ENCODE results near the gene CDH3.
"Not testable (repeated sequence)": the region's sequence is repeated elsewhere in the genome, so short reads cannot be mapped to it uniquely, and the experiment has no call there.

Gene CDH3

GRCh38 chr16:68707340-68708152 is 62.4 kb downstream of the CDH3 start:
- no peak for DNase-seq (ENCODE audit: low read depth)

- no peak for DNase-seq (ENCODE audit: low read depth)
Observed at GRCh38 chr16:68710211-68710610, 65.1 kb downstream of the CDH3 start.

DNA sequence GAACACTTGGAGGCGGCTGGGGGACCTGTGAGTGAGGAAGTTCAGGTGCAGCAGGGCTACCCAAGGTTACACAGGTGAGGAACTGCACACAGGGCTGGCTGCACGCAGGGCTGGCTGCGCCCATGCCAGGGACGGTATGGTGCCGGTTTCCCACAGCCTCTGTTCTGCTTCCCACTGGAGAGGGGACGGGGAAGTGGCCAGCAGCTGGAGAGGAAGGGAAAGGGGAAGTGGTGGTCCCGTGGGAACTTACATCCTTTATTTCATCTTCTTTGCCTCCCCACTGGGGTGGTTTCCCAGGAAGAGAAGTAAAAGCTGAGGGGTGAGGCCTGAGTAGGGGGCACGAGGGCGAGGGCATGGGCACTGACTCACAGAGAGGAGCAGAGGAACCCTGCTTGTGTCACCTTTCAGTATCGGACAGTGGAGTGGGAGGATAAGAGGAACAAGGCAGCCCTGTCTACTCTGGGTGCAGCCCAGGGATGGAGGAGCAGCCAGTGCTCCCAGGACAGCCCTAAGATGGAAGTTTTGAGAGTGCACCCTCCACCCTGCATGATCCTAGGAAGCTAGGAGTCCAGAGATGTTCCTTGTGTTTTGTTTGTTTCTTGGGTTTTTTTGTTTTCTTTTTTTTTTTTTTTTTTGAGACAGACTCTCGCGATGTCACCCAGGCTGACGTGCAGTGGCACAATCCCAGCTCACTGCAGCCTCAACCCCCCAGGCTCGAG is 66.5 kb downstream of the CDH3 start:
- no peak for DNase-seq (ENCODE audit: low read depth)

DNA sequence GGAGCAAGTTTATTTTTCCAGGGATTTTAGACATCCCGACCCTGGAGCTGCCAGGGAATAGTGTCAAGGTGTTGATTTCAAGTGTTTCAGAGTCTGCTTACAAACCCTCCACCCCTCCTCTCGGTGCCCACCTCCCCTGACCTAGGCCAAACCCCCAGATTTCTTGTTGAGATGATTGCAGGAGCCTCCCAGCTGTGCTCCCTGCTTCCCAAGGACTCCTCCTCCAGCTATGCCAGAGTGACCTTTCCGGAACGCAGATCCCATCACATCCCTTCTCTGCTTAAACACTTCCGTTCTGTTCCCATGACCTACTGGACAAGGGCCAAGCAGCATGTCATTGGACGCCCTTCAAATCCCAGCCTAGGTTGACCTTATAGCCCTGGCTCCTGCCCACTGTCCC is 68.3 kb downstream of the CDH3 start:
- DNase-seq (ENCODE audit: low read depth) = no peak

DNA sequence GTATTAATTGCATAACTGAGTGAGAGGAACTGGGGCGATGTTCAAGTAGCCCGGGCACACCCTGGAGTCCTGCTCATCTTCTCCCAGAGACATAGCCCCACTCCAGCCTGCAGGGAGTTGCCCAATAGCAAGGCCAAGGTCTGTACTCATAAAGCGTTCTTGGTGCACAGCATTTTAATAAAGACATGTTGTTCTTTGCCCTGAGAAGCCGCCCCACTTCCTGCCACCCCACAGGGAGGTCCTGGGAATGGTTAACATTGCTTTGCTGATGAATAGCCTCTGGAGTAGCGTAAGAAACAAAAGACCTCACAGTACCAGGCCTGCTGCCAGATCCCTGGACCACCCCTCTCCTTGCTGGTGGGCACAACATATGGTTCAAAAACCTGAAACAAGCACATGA is 70.4 kb downstream of the CDH3 start:
- no peak for DNase-seq (ENCODE audit: low read depth)

- not testable (repeated sequence) for DNase-seq (ENCODE audit: low read depth)
Observed at GRCh38 chr16:68716516-68716915, 71.4 kb downstream of the CDH3 start.

GRCh38 chr16:68717684-68718083 is 72.6 kb downstream of the CDH3 start:
- DNase-seq (ENCODE audit: low read depth) = no peak

DNA sequence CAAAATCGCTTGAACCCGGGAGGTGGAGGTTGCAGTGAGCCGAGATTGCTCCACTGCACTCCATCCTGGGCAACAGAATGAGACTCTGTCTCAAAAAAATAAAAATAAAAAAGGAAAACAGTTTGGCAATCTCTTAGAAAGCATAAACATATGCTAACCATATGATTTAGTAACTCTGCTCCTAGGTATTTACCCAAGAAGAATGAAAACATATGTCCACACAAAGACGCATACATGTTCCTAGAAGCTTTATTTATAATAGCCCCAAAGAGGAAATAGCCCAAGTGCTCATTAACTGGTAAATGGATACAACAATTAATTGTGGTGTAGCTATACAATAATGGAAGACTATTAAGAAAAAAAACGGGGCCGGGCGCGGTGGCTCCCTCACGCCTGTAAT is 73.5 kb downstream of the CDH3 start:
- DNase-seq (ENCODE audit: low read depth) = no peak

- DNase-seq (ENCODE audit: low read depth) = no peak
Observed at GRCh38 chr16:68719993-68720489, 74.9 kb downstream of the CDH3 start.

DNA sequence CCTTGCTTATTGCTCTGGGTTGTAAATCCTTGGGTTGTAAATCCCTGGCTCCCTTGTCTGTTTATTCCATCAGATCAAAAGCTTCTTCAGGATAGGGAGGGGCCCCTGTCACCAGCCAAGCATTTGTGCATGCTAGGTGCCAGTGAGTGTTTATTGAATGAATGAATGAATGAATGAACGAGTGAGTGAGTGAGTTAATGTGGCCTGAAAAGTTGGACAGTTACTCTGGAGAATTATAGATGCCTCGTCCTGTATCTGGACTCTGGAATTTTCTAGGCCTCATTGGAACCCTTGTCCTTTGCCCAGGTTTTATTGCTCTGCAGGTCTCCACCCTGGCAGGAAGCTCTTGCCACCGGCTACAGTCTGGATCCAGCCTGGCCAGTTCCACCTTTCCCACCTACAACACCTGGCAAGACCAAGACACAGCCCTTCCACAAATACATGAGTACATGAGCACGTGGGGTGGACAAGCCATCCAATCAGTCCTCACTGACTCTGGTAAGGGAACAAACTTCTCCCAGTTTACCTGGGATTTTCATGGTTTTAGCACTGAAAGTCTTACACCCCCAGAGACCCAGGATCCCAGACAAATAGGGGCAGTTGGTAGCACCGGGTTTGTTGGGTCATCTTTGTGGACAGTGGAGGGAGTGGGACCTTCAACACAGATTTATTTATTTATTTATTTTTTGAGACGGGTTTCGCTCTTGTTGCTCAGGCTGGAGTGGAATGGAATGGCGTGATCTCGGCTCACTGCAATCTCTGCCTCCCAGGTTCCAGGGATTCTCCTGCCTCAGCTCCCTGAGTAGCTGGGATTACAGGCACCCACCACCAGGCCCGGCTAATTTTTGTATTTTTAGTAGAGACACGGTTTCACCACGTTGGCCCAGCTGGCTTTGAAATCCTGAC is 77.3 kb downstream of the CDH3 start:
- no peak for DNase-seq (ENCODE audit: low read depth)

GRCh38 chr16:68724797-68725196 is 79.7 kb downstream of the CDH3 start:
- no peak for DNase-seq (ENCODE audit: low read depth)

DNA sequence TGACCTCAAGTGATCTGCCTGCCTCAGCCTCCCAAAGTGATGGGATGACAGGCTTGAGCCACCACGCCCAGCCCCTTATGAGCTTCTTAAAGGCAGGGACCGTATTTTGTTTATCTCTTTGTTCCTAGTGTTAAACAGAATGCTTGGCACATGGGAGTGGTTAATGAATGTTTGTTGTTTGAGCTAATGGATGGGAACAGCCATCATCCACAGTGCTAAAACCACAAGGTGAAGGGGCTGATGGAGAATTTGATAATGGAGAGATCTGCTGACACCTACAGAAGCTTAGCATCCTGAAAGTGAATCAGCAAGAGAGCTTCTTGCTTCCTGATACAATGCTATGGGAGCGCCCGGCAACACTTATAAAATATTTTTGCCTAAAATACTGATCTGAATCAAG is 83.4 kb downstream of the CDH3 start:
- DNase-seq (ENCODE audit: low read depth) = no peak

DNA sequence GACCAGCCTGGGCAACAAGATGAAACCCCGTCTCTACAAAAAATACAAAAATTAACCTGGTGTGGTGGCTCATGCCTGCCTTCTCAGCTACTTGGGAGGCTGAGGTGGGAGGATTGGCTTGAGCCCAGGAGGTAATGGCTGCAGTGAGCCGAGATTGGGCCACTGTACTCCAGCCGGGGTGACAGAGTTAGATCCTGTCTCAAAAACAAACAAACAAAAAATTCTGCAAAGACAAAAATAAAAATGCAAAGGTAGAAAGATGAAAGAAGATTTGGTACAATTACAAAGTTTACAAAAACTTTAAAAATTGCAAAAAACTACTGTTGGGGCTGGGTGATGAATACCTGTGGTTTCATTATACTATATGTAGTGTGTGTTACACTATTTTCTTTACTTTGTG is 86.5 kb downstream of the CDH3 start:
- DNase-seq (ENCODE audit: low read depth) = no peak

DNA sequence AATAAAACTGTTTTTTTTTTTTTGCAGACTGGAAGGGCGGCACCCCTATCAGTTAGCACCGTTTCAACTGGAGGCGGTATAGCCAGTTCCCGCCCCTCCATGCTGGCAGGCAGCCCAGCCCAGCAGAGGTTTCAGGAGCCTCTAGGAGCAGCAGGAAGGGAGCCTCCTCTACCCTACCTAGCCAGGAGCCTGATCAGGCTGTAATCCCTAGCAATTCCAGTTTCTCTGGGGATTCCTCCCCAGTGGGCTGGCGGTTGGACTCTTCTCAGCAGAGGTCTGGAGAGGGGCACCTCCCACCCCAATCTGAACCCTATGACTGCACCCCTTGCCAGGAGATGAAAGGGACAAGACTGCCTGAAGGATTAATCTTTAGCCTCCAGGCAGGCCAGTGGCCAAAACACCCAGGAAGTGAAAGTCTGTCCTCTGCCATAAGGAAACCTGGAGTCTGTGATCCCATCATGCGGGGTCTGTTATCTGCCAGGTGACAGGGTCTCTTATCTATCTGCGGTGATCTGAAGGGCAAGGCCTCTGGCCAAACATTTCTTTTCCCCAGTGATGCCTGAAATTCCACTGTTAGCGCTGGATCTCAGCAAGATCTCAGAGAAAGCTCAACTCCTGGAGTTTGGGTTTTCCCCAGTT is 87.1 kb downstream of the CDH3 start:
- no peak for DNase-seq (ENCODE audit: low read depth)

GRCh38 chr16:68732741-68733399 is 87.8 kb downstream of the CDH3 start:
- DNase-seq (ENCODE audit: low read depth) = no peak

DNA sequence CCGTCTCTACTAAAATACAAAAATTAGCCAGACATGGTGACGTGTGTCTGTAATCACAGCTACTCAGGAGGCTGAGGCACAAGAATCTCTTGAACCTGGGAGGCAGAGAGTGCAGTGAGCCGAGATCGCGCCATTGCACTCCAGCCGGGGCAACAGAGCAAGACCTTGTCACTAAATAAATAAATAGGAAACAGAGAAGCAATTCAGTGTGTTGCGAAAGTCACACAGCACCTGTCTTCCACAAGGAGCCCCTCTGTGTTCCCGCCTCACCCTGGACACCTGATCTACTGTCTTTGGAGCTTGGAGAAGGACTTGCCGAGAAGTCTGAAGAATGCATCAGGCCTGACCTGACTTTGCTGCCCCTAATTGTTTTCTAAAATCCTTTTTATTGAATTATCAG is 88.5 kb downstream of the CDH3 start:
- DNase-seq (ENCODE audit: low read depth) = no peak

- no peak for DNase-seq (ENCODE audit: low read depth)
Observed at GRCh38 chr16:68734782-68735181, 89.7 kb downstream of the CDH3 start.

DNA sequence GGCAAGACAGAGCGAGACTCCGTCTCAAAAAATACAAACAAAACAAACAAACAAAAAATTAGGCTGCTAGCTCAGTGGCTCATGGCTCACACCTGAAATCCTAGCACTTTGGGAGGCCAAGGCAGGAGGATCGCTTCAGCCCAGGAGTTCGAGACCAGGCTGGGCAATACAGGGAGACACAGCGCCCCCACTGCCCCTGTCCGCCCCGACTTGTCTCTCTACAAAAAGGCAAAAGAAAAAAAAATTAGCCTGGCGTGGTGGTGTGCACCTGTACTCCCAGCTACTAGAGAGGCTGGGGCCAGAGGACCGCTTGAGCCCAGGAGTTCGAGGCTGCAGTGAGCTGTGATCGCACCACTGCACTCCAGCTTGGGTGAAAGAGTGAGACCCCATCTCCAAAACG is 91.5 kb downstream of the CDH3 start:
- DNase-seq (ENCODE audit: low read depth) = no peak

DNA sequence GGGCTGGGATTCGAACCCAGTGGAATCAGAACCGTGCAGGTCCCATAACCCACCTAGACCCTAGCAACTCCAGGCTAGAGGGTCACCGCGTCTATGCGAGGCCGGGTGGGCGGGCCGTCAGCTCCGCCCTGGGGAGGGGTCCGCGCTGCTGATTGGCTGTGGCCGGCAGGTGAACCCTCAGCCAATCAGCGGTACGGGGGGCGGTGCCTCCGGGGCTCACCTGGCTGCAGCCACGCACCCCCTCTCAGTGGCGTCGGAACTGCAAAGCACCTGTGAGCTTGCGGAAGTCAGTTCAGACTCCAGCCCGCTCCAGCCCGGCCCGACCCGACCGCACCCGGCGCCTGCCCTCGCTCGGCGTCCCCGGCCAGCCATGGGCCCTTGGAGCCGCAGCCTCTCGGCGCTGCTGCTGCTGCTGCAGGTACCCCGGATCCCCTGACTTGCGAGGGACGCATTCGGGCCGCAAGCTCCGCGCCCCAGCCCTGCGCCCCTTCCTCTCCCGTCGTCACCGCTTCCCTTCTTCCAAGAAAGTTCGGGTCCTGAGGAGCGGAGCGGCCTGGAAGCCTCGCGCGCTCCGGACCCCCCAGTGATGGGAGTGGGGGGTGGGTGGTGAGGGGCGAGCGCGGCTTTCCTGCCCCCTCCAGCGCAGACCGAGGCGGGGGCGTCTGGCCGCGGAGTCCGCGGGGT is 92.1 kb downstream of the CDH3 start, which contains the start of gene CDH1:
Gene CDH1, plus strand, starts transcription at position 247 of the 684 bp plus-strand sequence. Its CDS starts 124 bp downstream, at position 371.
- no peak for DNase-seq (ENCODE audit: low read depth)

All from stimulated activated CD8-positive, alpha-beta memory T cell treated with anti-CD3 and anti-CD28 coated beads, Interleukin-12 subunit alpha, Interleukin-12 subunit beta, amount 100 ng/mL, for 1 hour (primary cell).